GM18505 (cell line): Measurements from ENCODE around the gene EVL.

Source experiments
- ATAC-seq: cut with Tn5 transposase; IDR thresholded peaks from one replicate; pipeline ENCODE4 v1.9.1; 2021; ENCODE audit not compliant: unreplicated experiment
- POLR2A ChIP-seq: IDR thresholded peaks from 4 replicates; pipeline ENCODE4 v1.6.1; 2011; ENCODE audit warnings: borderline replicate concordance; ENCODE audit not compliant: insufficient read depth, insufficient read length; ENCODE audit errors: extremely low read depth

Gene EVL

GRCh38 chr14:100119251-100119650 is 54.0 kb downstream of the EVL start:
- ATAC-seq: no peak
- no peak for TF ChIP-seq POLR2A

DNA sequence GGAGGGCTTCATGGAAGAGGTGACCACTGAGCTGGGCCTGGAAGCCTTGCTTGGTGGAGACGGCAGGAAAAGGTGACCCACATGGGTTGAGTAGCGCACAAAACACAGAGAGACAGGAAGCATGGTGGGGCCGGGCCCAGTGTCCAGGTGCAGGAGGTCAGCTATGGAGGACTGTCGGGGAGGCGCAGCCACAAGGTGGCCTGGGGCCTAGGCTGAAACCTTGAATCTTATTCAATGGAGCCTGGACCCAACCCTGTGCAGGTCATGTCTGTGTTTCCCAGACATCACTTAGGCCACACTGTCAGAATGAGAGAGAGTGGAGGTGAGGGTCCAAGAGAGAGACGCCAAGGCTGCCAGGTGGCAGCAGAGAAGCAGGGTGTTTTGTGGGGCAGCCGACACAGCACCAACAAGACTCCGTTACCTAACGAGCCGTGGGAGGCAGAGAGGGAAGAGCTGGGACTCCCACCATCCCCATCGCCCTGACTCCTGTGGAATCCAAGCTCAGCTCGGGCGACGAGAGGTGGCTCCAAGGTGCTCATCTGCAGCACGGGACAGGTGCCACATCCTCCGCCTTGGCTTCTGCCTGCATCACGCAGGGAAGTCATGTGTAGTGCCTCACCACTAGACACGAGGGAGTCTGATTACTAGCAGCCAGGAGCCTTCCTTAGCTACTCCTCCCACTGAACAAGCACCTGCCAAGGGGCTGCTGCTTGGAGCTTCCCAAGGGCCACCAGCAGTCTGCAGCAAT is 55.5 kb downstream of the EVL start:
- no peak for TF ChIP-seq POLR2A
- no peak for ATAC-seq

DNA sequence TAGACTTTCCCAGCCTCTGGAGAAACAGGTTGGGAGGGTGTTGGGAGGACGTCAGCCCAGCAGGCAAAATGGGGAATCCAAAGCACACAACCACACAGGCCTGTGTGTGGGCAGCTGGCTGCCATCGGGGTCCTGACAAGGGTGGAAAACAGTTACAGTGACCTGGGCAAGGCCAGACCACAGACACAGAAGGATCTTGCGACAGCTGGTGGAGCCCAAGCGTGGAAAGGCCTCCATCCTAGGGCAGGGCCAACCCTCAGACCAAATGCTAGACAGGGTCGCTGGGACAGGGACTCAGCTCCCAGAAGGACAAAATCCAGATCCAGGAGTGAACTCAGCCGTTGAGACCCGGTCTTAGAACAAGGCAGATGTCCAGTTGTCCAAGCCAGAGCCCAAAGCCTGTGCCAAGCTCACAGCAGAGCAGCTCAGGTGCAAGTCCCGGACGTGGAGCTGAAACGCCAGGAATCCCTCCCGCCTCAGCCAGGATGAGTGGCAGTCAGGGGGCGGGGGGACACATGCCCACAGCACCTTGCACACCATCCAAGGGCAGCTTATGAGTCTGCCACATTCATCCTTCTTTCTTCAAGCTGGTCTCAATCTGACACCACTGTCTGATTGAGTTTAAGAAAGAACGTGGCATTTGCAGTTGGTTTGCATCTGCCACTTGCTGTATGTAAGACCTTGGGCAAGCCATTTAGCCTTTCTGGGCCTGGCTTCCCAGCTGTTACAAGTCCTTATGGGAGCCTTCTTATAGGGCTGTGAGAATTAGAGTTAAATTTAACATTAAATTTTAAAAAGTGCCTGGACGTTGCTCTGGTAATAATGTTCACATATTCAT is 56.6 kb downstream of the EVL start:
- TF ChIP-seq POLR2A: no peak
- ATAC-seq: no peak

GRCh38 chr14:100122481-100123223 is 57.4 kb downstream of the EVL start:
- TF ChIP-seq POLR2A: no peak
- ATAC-seq: no peak

DNA sequence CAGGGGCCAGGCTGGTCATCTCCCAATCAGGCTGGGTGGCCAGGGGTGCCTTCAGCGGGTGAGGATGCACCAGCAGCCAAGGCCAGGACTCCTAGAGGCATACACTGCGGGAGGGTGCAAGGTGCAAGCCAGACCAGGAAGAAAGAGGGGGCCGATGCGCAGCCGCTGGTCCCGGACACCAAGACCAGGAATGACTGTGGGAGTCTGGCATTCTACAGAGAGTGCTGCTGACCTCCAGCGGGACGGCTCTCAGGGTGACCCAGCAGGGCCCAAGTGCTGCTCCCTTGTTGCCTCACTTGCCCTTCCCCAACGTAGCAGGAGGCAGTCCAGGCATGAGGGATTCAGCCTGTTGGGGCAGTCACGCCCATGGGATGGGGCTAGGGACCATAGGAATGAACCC is 58.4 kb downstream of the EVL start:
- ATAC-seq: no peak
- TF ChIP-seq POLR2A: no peak

GRCh38 chr14:100124551-100125088 is 59.4 kb downstream of the EVL start:
- TF ChIP-seq POLR2A: no peak
- no peak for ATAC-seq

DNA sequence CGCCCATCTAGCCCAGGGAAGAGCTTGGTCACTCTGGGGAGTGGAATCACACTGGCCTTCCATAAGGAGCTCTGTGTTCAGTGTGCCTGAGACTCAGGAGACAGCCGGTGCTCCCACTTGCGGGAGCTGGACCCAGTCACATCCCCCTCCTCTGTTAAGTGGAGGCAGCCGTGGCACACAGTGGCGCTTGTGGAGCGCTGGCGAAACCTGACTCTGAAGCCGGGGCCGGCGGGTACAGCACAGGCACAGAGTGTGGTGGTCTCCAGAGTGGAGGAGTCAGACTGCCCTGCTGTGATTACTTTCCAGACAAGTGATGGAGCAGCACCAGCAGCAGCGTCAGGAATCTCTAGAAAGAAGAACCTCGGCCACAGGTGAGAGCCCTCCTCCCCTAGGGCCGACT is 61.2 kb downstream of the EVL start:
- TF ChIP-seq POLR2A: no peak
- ATAC-seq: no peak

- no peak for ATAC-seq
- TF ChIP-seq POLR2A: no peak
These were observed 62.7 kb downstream of the EVL start for GRCh38 chr14:100127853-100128455.

GRCh38 chr14:100128688-100129087 is 63.5 kb downstream of the EVL start:
- no peak for ATAC-seq
- TF ChIP-seq POLR2A: no peak

- no peak for ATAC-seq
- TF ChIP-seq POLR2A: no peak
These were observed 64.0 kb downstream of the EVL start for GRCh38 chr14:100129161-100129589.

- TF ChIP-seq POLR2A: no peak
- no peak for ATAC-seq
These were observed 65.3 kb downstream of the EVL start for GRCh38 chr14:100130521-100130920.

DNA sequence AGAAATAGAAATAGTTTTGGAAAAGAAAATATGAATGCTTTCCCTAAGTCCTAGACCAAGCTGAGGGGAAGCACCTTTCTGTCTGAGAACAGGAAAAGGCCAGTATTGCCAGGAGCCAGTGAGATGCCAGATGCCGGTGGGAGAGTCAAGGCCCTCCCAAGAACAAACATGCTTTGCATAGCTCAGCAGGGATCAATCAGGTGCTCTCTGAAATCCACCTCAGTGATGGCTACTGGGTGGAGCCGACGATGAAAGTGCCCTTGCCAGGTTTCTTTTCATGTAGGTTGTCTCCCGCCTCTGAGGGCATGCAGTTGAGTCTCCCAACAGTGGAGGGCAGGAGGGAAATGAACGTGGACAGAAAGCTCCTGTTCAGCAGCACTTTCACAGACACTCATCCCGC is 66.0 kb downstream of the EVL start:
- TF ChIP-seq POLR2A: no peak
- ATAC-seq: no peak
